ENCODE data around the gene NEK3. TPM values are rescaled to one million over a fixed set of nuclear protein-coding genes. Genes with fewer than 3 reads are reported as not detected.
"Not testable (repeated sequence)": the region's sequence is repeated elsewhere in the genome, so short reads cannot be mapped to it uniquely, and the experiment has no call there.

The NEK3 gene
- total RNA-seq, 1 donor from 2014 or later: 16.5 TPM

DNA sequence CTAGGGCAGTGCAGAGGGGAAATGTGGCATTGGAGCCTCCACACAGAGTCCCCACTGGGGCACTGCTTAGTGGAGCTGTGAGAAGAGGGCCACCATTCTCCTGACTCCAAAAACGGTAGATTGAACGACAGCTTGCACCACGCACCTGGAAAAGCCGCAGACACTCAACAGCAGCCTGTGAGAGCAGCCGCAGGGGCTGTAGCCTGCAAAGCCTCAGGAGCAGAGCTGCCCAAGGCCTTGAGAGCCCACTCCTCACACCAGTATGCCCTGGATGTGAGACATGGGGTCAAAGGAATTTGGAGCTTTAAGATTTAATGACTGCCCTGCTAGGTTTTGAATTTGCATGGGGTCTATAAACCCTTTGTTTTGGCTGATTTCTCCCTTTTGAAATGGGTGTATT is 62.2 kb downstream of the NEK3 start:
- H3K4me3 ChIP-seq: no peak overlapping the region
- TF ChIP-seq POLR2AphosphoS5 (IDR thresholded peaks at IDR 0.05; ENCODE audit: insufficient read depth in 1 of 2, low read depth in 1 of 2) (no peak), POLR2A (IDR thresholded peaks at IDR 0.05) (no peak), CTCF (IDR thresholded peaks at IDR 0.05) (no peak)
- no peak for DNase-seq (ENCODE audit: extremely low spot score in 2 of 2)
- no peaks in the 10 kb centered on the region for H3K36me3 ChIP-seq
- H3K4me1 ChIP-seq: no peaks in the 10 kb centered on the region
- H3K27me3 ChIP-seq: no peaks in the 10 kb centered on the region
- H3K9me3 ChIP-seq: no peaks in the 10 kb centered on the region
- no peak overlapping the region for H3K27ac ChIP-seq
- intact Hi-C loops (cut with DNase I): no loop called here

GRCh38 chr13:52096748-52097147 is 62.6 kb downstream of the NEK3 start:
- no peak for DNase-seq (ENCODE audit: extremely low spot score in 2 of 2)
- H3K27ac ChIP-seq: no peak overlapping the region
- H3K27me3 ChIP-seq: no peaks in the 10 kb centered on the region
- no peak overlapping the region for H3K4me3 ChIP-seq
- intact Hi-C loops (cut with DNase I): no loop called here
- TF ChIP-seq CTCF (IDR thresholded peaks at IDR 0.05) (no peak), POLR2A (IDR thresholded peaks at IDR 0.05) (no peak), POLR2AphosphoS5 (IDR thresholded peaks at IDR 0.05; ENCODE audit: insufficient read depth in 1 of 2, low read depth in 1 of 2) (no peak)
- H3K36me3 ChIP-seq: no peaks in the 10 kb centered on the region
- H3K9me3 ChIP-seq: no peaks in the 10 kb centered on the region
- no peaks in the 10 kb centered on the region for H3K4me1 ChIP-seq

- no peaks in the 10 kb centered on the region for H3K36me3 ChIP-seq
- TF ChIP-seq POLR2AphosphoS5 (IDR thresholded peaks at IDR 0.05; ENCODE audit: insufficient read depth in 1 of 2, low read depth in 1 of 2) (no peak), CTCF (IDR thresholded peaks at IDR 0.05) (no peak)
- no peaks in the 10 kb centered on the region for H3K4me1 ChIP-seq
- DNase-seq (ENCODE audit: extremely low spot score in 2 of 2): no peak
- no peak overlapping the region for H3K4me3 ChIP-seq
- no peak overlapping the region for H3K27ac ChIP-seq
- no peaks in the 10 kb centered on the region for H3K27me3 ChIP-seq
- intact Hi-C loops (cut with DNase I): no loop called here
- H3K9me3 ChIP-seq: no peaks in the 10 kb centered on the region
Observed at GRCh38 chr13:52096062-52096461, 63.3 kb downstream of the NEK3 start.

DNA sequence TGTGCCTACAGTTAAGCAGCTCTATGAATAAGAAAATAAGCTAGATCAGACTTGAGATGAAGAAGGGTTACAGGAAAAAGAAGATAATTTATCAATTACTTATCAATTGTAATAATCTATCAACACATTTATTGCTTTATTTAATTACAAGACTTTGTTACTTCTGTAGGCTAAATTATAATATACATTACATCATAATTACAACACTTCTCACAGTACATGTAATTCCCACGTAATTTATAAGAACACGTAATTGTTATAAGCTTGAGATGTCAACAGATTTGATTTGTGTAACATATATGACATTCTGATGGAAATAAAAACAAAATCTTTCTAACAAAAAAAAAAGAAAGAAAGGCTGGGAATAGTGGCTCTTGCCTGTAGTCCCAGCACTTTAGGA is 67.3 kb downstream of the NEK3 start:
- H3K9me3 ChIP-seq: no peaks in the 10 kb centered on the region
- no peak for DNase-seq (ENCODE audit: extremely low spot score in 2 of 2)
- H3K4me3 ChIP-seq: no peak overlapping the region
- no peak overlapping the region for H3K27ac ChIP-seq
- H3K27me3 ChIP-seq: no peaks in the 10 kb centered on the region
- TF ChIP-seq POLR2A (IDR thresholded peaks at IDR 0.05): no peak
- no peaks in the 10 kb centered on the region for H3K4me1 ChIP-seq
- intact Hi-C loops (cut with DNase I): no loop called here
- H3K36me3 ChIP-seq: no peaks in the 10 kb centered on the region

- no peaks in the 10 kb centered on the region for H3K4me1 ChIP-seq
- no peak overlapping the region for H3K27ac ChIP-seq
- no peaks in the 10 kb centered on the region for H3K36me3 ChIP-seq
- no peak for TF ChIP-seq CTCF (IDR thresholded peaks at IDR 0.05)
- TF ChIP-seq POLR2A (IDR thresholded peaks at IDR 0.05): no peak
- no peak for TF ChIP-seq POLR2AphosphoS5 (IDR thresholded peaks at IDR 0.05; ENCODE audit: insufficient read depth in 1 of 2, low read depth in 1 of 2)
- intact Hi-C loops (cut with DNase I): no loop called here
- H3K27me3 ChIP-seq: no peaks in the 10 kb centered on the region
- H3K4me3 ChIP-seq: no peak overlapping the region
- no peak for DNase-seq (ENCODE audit: extremely low spot score in 2 of 2)
- H3K9me3 ChIP-seq: no peaks in the 10 kb centered on the region
Observed at GRCh38 chr13:52091473-52091872, 67.9 kb downstream of the NEK3 start.

DNA sequence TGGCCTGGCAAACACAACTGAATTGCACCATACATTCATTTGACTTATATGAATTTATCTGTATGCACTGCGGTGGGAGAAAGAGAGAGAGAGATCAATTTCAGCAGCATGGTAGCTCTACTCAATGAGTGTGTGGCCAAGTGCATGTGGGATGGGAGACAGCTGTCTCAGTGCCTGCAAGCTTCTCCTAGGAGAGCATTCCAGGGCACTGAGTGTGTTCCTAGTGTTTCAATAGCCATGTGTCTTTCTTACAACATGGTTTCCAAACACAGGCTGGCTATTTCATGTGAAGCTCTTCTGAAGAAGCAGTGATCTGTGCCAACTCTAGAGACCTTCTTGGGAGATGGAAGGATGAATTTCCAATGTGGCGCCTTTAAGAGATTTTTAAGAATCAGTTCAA is 74.0 kb downstream of the NEK3 start:
- no peak for DNase-seq (ENCODE audit: extremely low spot score in 2 of 2)
- no peaks in the 10 kb centered on the region for H3K27me3 ChIP-seq
- intact Hi-C loops (cut with DNase I): no loop called here
- no peak overlapping the region for H3K27ac ChIP-seq
- no peaks in the 10 kb centered on the region for H3K9me3 ChIP-seq
- H3K4me1 ChIP-seq: no peaks in the 10 kb centered on the region
- no peak overlapping the region for H3K4me3 ChIP-seq
- TF ChIP-seq CTCF (IDR thresholded peaks at IDR 0.05) (no peak), POLR2AphosphoS5 (IDR thresholded peaks at IDR 0.05; ENCODE audit: insufficient read depth in 1 of 2, low read depth in 1 of 2) (no peak), POLR2A (IDR thresholded peaks at IDR 0.05) (no peak)
- H3K36me3 ChIP-seq: no peaks in the 10 kb centered on the region

DNA sequence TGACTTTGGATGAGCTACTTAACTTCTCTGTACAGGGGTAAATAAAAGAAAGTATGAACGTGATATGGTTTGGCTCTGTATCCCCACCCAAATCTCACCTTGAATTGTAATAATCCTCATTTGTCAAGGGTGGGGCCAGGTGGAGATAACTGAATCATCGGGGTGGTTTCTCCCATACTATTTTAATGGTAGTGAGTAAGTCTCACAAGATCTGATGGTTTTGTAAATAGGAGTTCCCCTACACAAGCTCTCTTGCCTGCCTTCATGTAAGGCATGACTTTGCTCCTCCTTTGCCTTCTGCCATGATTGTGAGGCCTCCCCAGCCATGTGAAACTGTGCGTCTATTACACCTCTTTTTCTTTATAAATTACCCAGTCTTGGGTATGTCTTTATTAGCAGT is 74.4 kb downstream of the NEK3 start:
- H3K27me3 ChIP-seq; H3K4me3 ChIP-seq; H3K4me1 ChIP-seq; intact Hi-C loops (cut with DNase I); H3K9me3 ChIP-seq; H3K36me3 ChIP-seq; H3K27ac ChIP-seq; DNase-seq (ENCODE audit: extremely low spot score in 2 of 2): not testable (repeated sequence)

All from vagina (tissue), 2 donors.